K562 (cell line): ENCODE data around the gene HAAO. TPM values are rescaled to one million over a fixed set of nuclear protein-coding genes. Genes with fewer than 3 reads are reported as not detected.

ENCODE experiments used
- ARID1B ChIP-seq: fragments of 450-650 bp; IDR thresholded peaks from 2 replicates; pipeline ENCODE4 v1.6.1; 2016; ENCODE audit warnings: antibody characterized with exemption, mild to moderate bottlenecking, inconsistent platforms
- ATF1 ChIP-seq, 2 experiments: fragments of 450-650 bp in 1 of 2; IDR thresholded peaks; 2 replicates each; pipeline ENCODE4 v1.6.1; 2016; ENCODE audit warnings: missing compliant biosample characterization in 1 of 2, missing genetic modification characterization in 1 of 2
- DIDO1 ChIP-seq: fragments of 450-650 bp; IDR thresholded peaks from 2 replicates; pipeline ENCODE4 v1.6.1; 2016; ENCODE audit warnings: low read depth, missing biosample characterization, missing genetic modification characterization
- FIP1L1 ChIP-seq: fragments of 200-400 bp; formaldehyde crosslinking; IDR thresholded peaks from 2 replicates; pipeline ENCODE4 v1.6.1; 2018; ENCODE audit warnings: mild to moderate bottlenecking, low read depth, low read length; ENCODE audit not compliant: poor library complexity, severe bottlenecking
- HMGN3 ChIP-seq: IDR thresholded peaks from 2 replicates; pipeline ENCODE4 v1.6.1; 2011; ENCODE audit warnings: borderline replicate concordance, low read depth, mild to moderate bottlenecking, mixed read lengths, low read length; ENCODE audit not compliant: insufficient read length; ENCODE audit errors: extremely low read depth
- HNRNPL ChIP-seq: fragments of 200-400 bp; formaldehyde crosslinking; IDR thresholded peaks from 2 replicates; pipeline ENCODE4 v1.6.1; 2017; ENCODE audit warnings: low read depth, mild to moderate bottlenecking, low read length
- SMARCE1 ChIP-seq: fragments of 450-650 bp; IDR thresholded peaks from 2 replicates; pipeline ENCODE4 v1.7.1; 2016; ENCODE audit warnings: mild to moderate bottlenecking
- SMC3 ChIP-seq: conservative IDR thresholded peaks from 2 replicates; pipeline ENCODE4 v1.6.1; 2011; ENCODE audit warnings: low read depth, low read length, improper control_type of control experiment; ENCODE audit not compliant: insufficient read depth
- TRIM24 ChIP-seq, 2 experiments: fragments of 450-650 bp; IDR thresholded peaks; 2 replicates each; pipeline ENCODE4 v1.6.1; 2016
- ZNF431 ChIP-seq: sonication (generic); formaldehyde crosslinking; IDR thresholded peaks from 2 replicates; pipeline ENCODE4 v1.8.0; 2022; ENCODE audit warnings: mild to moderate bottlenecking, missing genetic modification reagents
- polyA plus RNA-seq, 8 experiments: library from polyadenylated mRNA; depleted of rRNA in 4 of 8; stranded (reverse) in 5 of 8; unstranded in 3 of 8; fragments of >200 nt; fragmentation: Nextera tagmentation in 2 of 8; fragmentation: Illumina TruSeq in 1 of 8; extraction: Ambion mirVana in 2 of 8; extraction: Trizol in 1 of 8; gene quantifications; 2 replicates each; pipeline versions ENCODE4 v1.2.1 to v1.2.3, GENCODE V29; 2011 to 2014; ENCODE audit warnings: inconsistent platforms in 1 of 8, missing spikeins in 1 of 8
- total RNA-seq, 7 experiments: library from RNA; depleted of rRNA in 6 of 7; stranded (reverse); fragments of >200 nt in 6 of 7; fragmentation: Illumina TruSeq in 2 of 7; extraction: Trizol in 2 of 7; gene quantifications; 2 replicates each; pipeline versions ENCODE4 v1.2.1 to v1.2.3, GENCODE V29; 2011 to 2021; ENCODE audit warnings: low replicate concordance in 1 of 7
- TF ChIP-seq, protein P1 (sequence below): sonication (generic); formaldehyde crosslinking; IDR thresholded peaks from 2 replicates; pipeline ENCODE4 v1.8.0; 2023; ENCODE audit warnings: mild to moderate bottlenecking, missing genetic modification reagents
- TF ChIP-seq, protein P2 (sequence below): fragments of 250-450 bp; sonication (Bioruptor Pico); IDR thresholded peaks from 2 replicates; pipeline ENCODE4 v1.9.0; 2021; ENCODE audit warnings: mild to moderate bottlenecking, inconsistent platforms
- TF ChIP-seq, protein P3 (sequence below): sonication (generic); formaldehyde crosslinking; IDR thresholded peaks from 2 replicates; pipeline ENCODE4 v1.8.0; 2022; ENCODE audit warnings: mild to moderate bottlenecking, missing genetic modification reagents

Gene HAAO
- total and polyA plus RNA-seq, 9 of the 15 experiments (the other 6 are each of a cell fraction or from before 2014, with no cell fraction given): not detected

DNA sequence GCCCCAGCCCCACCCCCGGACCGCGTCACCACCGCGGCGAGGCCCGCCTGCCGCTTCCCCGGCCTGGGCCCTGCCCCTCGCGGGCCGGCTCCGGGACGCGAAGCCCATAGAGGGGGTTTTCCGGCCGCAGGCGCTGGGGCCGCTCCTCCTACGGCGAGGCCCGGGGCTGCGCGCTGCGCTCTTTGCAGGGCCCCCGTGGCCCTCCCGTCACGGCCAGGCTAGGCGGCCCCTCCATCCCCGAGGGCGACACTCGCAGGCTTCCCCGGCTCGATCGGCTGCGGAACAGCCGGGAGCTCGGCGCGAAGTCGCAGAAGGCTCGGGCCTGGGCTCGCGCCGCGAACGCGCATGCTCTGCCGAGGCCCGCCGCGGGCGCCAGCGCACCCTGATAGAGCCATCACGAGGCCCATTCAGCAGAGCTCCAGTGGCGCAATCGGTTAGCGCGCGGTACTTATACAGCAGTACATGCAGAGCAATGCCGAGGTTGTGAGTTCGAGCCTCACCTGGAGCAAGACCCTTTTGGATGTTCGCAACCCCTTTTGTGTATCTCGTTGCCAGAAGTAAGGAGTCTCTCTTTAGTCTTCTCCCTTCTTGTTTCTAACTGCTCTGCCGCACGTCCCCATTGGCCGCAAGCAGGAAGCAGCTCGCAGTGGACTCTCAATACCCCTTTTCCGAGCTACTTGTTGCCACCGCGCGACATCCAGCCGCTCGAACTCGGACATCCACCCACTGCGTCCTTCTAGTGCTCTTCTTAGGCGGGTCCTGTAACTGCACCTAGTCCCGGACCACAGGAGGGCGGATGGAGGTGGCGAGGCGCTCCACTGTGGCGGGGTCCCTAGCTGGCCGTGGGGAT is 18.0 kb upstream of the HAAO start (continued):
- TF ChIP-seq, protein P1, sequence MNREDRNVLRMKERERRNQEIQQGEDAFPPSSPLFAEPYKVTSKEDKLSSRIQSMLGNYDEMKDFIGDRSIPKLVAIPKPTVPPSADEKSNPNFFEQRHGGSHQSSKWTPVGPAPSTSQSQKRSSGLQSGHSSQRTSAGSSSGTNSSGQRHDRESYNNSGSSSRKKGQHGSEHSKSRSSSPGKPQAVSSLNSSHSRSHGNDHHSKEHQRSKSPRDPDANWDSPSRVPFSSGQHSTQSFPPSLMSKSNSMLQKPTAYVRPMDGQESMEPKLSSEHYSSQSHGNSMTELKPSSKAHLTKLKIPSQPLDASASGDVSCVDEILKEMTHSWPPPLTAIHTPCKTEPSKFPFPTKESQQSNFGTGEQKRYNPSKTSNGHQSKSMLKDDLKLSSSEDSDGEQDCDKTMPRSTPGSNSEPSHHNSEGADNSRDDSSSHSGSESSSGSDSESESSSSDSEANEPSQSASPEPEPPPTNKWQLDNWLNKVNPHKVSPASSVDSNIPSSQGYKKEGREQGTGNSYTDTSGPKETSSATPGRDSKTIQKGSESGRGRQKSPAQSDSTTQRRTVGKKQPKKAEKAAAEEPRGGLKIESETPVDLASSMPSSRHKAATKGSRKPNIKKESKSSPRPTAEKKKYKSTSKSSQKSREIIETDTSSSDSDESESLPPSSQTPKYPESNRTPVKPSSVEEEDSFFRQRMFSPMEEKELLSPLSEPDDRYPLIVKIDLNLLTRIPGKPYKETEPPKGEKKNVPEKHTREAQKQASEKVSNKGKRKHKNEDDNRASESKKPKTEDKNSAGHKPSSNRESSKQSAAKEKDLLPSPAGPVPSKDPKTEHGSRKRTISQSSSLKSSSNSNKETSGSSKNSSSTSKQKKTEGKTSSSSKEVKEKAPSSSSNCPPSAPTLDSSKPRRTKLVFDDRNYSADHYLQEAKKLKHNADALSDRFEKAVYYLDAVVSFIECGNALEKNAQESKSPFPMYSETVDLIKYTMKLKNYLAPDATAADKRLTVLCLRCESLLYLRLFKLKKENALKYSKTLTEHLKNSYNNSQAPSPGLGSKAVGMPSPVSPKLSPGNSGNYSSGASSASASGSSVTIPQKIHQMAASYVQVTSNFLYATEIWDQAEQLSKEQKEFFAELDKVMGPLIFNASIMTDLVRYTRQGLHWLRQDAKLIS (CRISPR knock-in tag): peak; percentile 93
- TF ChIP-seq FIP1L1 (peak; percentile 72), HNRNPL (peak; percentile 66; the same call in 1 of the 2 replicates), DIDO1 (tag) (no peak), ZNF431 (CRISPR knock-in tag) (peak; percentile 61; the same call in 1 of the 2 replicates), HMGN3 (no peak), ARID1B (peak; percentile 47; the same call in 1 of the 2 replicates), SMC3 (no peak), TRIM24 (IDR thresholded peaks at IDR 0.05) (peak in 1 of 2 experiments; percentile 81; a peak in 2 of 4 replicates), SMARCE1 (peak; percentile 47; the same call in 1 of the 2 replicates), ATF1 (CRISPR knock-in tag; IDR thresholded peaks at IDR 0.05) (no peak), ATF1 (tag; IDR thresholded peaks at IDR 0.05) (peak; percentile 87)
- TF ChIP-seq, protein P2, sequence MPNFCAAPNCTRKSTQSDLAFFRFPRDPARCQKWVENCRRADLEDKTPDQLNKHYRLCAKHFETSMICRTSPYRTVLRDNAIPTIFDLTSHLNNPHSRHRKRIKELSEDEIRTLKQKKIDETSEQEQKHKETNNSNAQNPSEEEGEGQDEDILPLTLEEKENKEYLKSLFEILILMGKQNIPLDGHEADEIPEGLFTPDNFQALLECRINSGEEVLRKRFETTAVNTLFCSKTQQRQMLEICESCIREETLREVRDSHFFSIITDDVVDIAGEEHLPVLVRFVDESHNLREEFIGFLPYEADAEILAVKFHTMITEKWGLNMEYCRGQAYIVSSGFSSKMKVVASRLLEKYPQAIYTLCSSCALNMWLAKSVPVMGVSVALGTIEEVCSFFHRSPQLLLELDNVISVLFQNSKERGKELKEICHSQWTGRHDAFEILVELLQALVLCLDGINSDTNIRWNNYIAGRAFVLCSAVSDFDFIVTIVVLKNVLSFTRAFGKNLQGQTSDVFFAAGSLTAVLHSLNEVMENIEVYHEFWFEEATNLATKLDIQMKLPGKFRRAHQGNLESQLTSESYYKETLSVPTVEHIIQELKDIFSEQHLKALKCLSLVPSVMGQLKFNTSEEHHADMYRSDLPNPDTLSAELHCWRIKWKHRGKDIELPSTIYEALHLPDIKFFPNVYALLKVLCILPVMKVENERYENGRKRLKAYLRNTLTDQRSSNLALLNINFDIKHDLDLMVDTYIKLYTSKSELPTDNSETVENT (CRISPR knock-in tag): peak; percentile 71; the same call in 1 of the 2 replicates
- TF ChIP-seq, protein P3, sequence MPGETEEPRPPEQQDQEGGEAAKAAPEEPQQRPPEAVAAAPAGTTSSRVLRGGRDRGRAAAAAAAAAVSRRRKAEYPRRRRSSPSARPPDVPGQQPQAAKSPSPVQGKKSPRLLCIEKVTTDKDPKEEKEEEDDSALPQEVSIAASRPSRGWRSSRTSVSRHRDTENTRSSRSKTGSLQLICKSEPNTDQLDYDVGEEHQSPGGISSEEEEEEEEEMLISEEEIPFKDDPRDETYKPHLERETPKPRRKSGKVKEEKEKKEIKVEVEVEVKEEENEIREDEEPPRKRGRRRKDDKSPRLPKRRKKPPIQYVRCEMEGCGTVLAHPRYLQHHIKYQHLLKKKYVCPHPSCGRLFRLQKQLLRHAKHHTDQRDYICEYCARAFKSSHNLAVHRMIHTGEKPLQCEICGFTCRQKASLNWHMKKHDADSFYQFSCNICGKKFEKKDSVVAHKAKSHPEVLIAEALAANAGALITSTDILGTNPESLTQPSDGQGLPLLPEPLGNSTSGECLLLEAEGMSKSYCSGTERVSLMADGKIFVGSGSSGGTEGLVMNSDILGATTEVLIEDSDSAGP: peak; percentile 77; the same call in 1 of the 2 replicates
